Measurements from ENCODE around the gene ALPG.

The ALPG gene

DNA sequence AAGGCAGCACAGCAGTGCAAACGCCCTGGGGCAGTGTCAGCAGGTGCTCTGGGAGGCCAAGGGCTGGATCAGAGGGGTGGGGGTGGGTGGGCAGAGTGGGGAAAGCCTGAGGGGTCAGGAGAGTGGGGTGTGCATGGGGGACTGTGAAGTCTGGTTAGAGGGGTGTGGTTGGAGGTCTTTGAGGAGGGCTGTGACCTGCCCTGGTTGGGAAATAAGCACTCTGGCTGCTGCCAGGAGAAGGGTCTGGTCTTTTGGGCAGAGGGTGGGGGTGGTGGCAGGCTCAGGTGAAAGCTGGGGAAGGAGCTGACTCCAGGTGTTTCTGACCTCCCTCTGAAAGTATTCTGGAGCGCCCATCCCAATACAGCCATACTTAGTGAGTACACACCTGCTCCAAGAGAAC, 53.5 kb downstream of the ALPG start:
- no peak for DNase-seq

Measured in cerebellar nuclear complex (tissue), 1 donor.